GM10248 (cell line): ENCODE results near the gene KRT36.

ENCODE experiments used
- CTCF ChIA-PET: fragments of 300-600 bp; sonication (Branson Sonifier 250); formaldehyde crosslinking; extraction: SDS; loops from one replicate; lab custom pipeline; 2021; ENCODE audit warnings: antibody characterized with exemption; lab: Yijun Ruan, JAX
- POLR2A ChIA-PET: fragments of 350-650 bp; sonication (Branson Sonifier 250); formaldehyde crosslinking; extraction: SDS; loops from one replicate; lab custom pipeline; 2020; ENCODE audit warnings: antibody characterized with exemption; lab: Yijun Ruan, JAX
- DNase-seq: peaks from one replicate; pipeline ENCODE4 v3.0.0; 2012; ENCODE audit errors: extremely low spot score
- TF ChIP-seq, protein P1 (sequence below): IDR thresholded peaks from 2 replicates; pipeline ENCODE4 v1.5.1; 2012; ENCODE audit warnings: mild to moderate bottlenecking, low read depth; ENCODE audit errors: extremely low read depth, missing control alignments, control extremely low read depth

KRT36 gene

DNA sequence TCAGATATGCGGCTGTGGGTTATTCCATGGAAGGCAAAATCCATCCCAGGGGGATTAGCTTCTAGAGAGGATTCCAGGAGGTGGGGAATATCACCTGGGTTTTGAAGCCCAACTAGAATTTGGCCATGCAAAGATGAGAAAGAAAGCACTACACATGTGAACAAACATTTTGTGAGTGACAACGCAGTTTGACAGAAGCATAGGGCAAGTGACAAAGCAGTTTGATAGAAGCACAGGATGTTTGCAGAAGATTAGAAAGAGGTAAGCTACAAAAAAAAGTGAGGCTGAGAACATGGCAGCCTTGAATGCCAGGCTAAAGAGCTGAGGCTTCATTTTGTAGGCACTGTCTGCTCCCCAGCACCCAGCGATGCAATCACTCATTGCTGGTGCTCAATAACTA, 36.6 kb downstream of the KRT36 start:
- no peak for DNase-seq
- ChIA-PET CTCF (interaction anchor here (1.9 kb wide), 1 partner anchor 9 kb away, joined by 5 read pairs; no protein-coding TSS in a partner anchor), POLR2A (no interaction called here)
- TF ChIP-seq, protein P1, sequence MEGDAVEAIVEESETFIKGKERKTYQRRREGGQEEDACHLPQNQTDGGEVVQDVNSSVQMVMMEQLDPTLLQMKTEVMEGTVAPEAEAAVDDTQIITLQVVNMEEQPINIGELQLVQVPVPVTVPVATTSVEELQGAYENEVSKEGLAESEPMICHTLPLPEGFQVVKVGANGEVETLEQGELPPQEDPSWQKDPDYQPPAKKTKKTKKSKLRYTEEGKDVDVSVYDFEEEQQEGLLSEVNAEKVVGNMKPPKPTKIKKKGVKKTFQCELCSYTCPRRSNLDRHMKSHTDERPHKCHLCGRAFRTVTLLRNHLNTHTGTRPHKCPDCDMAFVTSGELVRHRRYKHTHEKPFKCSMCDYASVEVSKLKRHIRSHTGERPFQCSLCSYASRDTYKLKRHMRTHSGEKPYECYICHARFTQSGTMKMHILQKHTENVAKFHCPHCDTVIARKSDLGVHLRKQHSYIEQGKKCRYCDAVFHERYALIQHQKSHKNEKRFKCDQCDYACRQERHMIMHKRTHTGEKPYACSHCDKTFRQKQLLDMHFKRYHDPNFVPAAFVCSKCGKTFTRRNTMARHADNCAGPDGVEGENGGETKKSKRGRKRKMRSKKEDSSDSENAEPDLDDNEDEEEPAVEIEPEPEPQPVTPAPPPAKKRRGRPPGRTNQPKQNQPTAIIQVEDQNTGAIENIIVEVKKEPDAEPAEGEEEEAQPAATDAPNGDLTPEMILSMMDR = no peak

DNA sequence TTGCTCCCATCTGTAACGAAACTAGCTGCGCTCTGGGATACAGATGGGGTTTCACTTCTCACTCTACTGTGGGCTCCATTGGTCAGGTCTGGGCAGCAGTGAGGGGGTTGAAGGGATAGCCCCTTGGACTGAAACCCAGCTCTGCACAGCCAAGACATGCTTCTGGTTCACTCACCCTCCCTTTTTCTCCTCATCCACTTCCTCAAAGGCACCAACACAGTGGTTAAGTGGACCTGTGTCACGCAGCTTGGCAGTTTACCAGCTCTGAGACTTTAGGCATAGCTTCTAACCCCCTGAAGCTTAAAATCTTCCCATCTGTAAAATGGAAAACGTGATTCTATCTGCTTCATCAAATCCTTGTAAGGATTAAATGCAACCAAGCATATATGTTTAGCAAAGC, 37.4 kb downstream of the KRT36 start:
- CTCF ChIA-PET = interaction anchor here (1.9 kb wide), 1 partner anchor 8 kb away, joined by 5 read pairs; no protein-coding TSS in a partner anchor

DNA sequence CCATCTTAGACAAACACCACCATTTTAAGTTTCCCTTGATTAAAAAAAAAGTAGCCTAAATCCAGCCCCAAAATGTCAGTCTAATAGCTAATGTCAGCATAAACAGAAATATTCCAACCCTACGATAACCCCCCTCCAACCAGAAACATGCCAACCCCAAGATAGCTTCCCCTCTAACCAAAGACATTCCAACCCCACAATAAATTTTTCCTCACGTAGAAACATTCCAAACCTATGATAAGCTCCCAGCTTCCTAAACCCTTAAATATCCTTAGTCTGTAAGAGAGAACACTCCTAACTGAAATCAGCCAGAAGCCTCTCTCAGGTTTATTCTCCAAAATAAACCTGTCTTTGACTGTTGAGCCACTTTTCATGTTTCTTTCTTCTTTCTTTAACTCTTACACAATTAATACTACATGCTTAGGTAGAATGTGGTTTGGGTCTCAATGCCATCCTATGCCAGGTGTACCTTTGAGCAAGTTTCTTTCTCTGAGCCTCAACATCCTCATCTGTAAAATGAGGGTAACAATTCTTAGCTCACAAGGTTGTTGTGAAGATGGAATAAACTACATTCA, 38.5 kb downstream of the KRT36 start:
- POLR2A ChIA-PET = no interaction called here
- TF ChIP-seq, protein P1 = no peak
- DNase-seq = no peak
- CTCF ChIA-PET = interaction anchor here (0.9 kb wide), 1 partner anchor 10 kb away, joined by 3 read pairs; no protein-coding TSS in a partner anchor

More for the DNA sequence above, 37.4 kb downstream of the KRT36 start:
- DNase-seq = no peak
- POLR2A ChIA-PET = no interaction called here
- TF ChIP-seq, protein P1 = no peak

DNA sequence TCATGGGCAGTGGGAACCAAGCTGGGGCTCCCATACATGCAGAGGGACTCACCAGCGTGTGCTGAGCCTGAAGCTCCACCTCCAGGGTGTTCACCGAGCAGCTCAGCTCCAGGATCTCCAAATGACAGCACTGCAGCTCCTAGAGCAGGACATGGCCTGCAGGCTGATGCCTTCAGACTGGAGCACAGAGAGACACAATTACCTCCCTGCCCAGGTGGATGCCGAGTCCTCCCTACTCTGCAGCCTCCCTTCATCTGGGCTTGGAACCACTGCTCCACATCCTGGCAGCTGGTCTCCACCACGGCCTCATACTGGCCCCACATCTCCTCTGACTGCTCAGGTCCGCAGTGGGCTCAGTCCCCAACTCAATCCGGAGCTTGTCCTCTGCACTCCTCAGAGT, 40.7 kb downstream of the KRT36 start:
- ChIA-PET CTCF (no interaction called here), POLR2A (no interaction called here)
- no peak for DNase-seq
- TF ChIP-seq, protein P1 = no peak

DNA sequence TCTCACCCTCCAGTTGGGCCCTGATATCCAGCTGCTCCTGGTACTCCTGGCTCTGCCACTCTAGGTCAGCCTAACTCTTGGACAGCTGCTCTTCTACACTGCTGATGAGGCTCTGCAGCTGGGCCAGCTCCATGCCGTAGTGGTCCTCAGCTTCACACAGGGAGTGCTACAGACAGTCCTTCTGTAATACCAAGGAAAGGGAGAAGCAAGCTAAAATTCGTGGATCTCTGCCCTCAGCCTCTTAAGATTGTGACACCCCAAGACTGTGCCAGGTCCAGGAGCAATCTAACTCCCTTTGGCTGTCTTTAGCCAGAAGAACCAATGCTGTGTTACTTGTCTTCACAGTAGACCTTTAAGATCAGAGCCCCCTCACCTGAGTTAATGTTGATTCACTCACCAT, 41.2 kb downstream of the KRT36 start:
- CTCF ChIA-PET = interaction anchor here (0.8 kb wide), 1 partner anchor 15 kb away, joined by 3 read pairs; no protein-coding TSS in a partner anchor
- POLR2A ChIA-PET = no interaction called here
- no peak for DNase-seq
- TF ChIP-seq, protein P1 = no peak

DNA sequence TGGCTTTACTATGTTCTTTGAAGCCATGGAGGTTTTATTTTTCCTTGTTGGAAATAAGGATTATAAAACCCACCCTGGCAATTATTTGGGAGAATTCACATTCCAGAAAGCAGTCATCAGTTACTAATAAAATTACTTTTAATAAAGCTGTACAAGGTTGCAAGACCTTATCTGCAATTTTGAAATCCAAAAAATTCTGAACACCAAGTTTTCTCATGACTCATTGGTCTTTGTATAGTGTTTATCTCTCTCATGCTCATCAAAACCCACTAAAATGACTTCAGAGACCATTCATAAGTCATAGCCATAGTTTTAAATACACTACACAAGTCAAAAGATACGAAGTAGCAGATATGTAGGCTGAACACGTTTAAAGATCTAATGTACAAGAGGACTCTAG, 42.9 kb downstream of the KRT36 start:
- TF ChIP-seq, protein P1 = no peak
- CTCF ChIA-PET = no interaction called here
- DNase-seq = no peak
- POLR2A ChIA-PET = no interaction called here

DNA sequence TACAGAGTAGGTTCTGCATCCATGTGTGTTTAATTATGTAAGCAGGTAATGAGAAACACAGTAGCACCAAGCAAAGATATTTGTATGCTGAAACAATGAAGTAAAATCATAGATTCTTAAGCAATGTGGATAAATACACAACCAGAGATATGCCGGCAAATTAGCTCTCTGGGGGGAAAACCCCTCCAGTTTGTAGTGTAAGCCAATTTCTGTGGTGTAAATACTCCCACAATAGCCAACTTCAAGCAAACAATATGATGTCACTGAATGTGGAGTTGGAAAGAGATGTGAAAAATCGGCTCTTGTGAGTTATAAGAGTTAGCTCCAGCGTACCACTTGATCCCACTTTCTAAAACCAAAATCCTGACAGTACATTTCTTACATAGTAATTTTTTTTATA, 45.1 kb downstream of the KRT36 start:
- POLR2A ChIA-PET = no interaction called here
- TF ChIP-seq, protein P1 = no peak
- CTCF ChIA-PET = interaction anchor here (1.3 to 1.4 kb wide), 2 partner anchors 8 to 21 kb away, joined by 3 to 5 read pairs; no protein-coding TSS in a partner anchor
- no peak for DNase-seq
